HCT116 (cell line): ENCODE data around the gene C1QA.

ENCODE experiments used
- CEBPB ChIP-seq: IDR thresholded peaks from 2 replicates; pipeline ENCODE4 v1.6.1; 2012; ENCODE audit warnings: low read depth
- CTCF ChIP-seq, 3 experiments: fragments of 200-600 bp in 1 of 3; sonication (generic) in 1 of 3; IDR thresholded peaks in 2 of 3; conservative IDR thresholded peaks in 1 of 3; 2 replicates each; pipeline ENCODE4 v1.5.1; 2012 to 2017; ENCODE audit warnings: low read depth in 2 of 3, low read length in 2 of 3, antibody characterized with exemption in 1 of 3, borderline replicate concordance in 1 of 3, control low read depth in 1 of 3, mild to moderate bottlenecking in 1 of 3, mixed read lengths in 1 of 3, mixed run types in 1 of 3, moderate library complexity in 1 of 3; ENCODE audit not compliant: insufficient read depth in 1 of 3
- POLR2A ChIP-seq: IDR thresholded peaks from 2 replicates; pipeline ENCODE4 v1.7.0; 2011; ENCODE audit warnings: borderline replicate concordance; ENCODE audit not compliant: insufficient read depth, insufficient read length; ENCODE audit errors: extremely low read depth
- POLR2AphosphoS5 ChIP-seq: IDR thresholded peaks from 2 replicates; pipeline ENCODE4 v1.6.1; 2011; ENCODE audit warnings: mild to moderate bottlenecking, low read depth, low read length, moderate library complexity
- REST ChIP-seq: IDR thresholded peaks from 2 replicates; pipeline ENCODE4 v1.6.1; 2012; ENCODE audit warnings: low read depth
- SIN3A ChIP-seq: IDR thresholded peaks from 2 replicates; pipeline ENCODE4 v1.6.1; 2012; ENCODE audit warnings: low read depth

GRCh38 chr1:22636353-22636752 lies at the start of gene C1QA:
- TF ChIP-seq SIN3A (no peak), POLR2A (no peak), REST (no peak), CTCF (IDR thresholded peaks at IDR 0.05 in 2 of 3, conservative IDR thresholded peaks at IDR 0.05 in 1 of 3; ENCODE audit: borderline replicate concordance in 1 of 3, insufficient read depth in 1 of 3, low read depth in 2 of 3, low read length in 2 of 3) (no peak), CEBPB (no peak), POLR2AphosphoS5 (no peak)
